GM18519 (cell line): ENCODE measurements around the gene SERPINB8.
A peak's percentile ranks its signal among the peaks of the same experiment; 100 is the strongest.
"Not testable (repeated sequence)": the region's sequence is repeated elsewhere in the genome, so short reads cannot be mapped to it uniquely, and the experiment has no call there.

Experiments used
- ATAC-seq: cut with Tn5 transposase; IDR thresholded peaks from one replicate; pipeline ENCODE4 v1.9.1; 2021; ENCODE audit warnings: mild to moderate bottlenecking, moderate library complexity; ENCODE audit not compliant: unreplicated experiment, low FRiP score

SERPINB8 gene

GRCh38 chr18:63969942-63970808 lies at the start of gene SERPINB8:
SERPINB8 (plus strand) TSS chr18:63970081; CDS start chr18:63978309, 8,228 bp downstream.
- ATAC-seq, result peak; percentile 82

- no peak for ATAC-seq
These were observed 47.8 kb upstream of the SERPINB8 start for GRCh38 chr18:63922049-63922448.

GRCh38 chr18:63924551-63924950 lies 45.3 kb upstream of the SERPINB8 start:
- no peak for ATAC-seq

GRCh38 chr18:63928331-63928730 lies 41.5 kb upstream of the SERPINB8 start:
- ATAC-seq, result no peak

- ATAC-seq, result not testable (repeated sequence)
These were observed 40.5 kb upstream of the SERPINB8 start for GRCh38 chr18:63929369-63929768.

GRCh38 chr18:63930773-63931354 lies 39.0 kb upstream of the SERPINB8 start:
- ATAC-seq, result no peak

- ATAC-seq, result peak; percentile 91
These were observed 33.5 kb upstream of the SERPINB8 start for GRCh38 chr18:63936156-63936931.

- ATAC-seq, result peak; percentile 21
These were observed 32.9 kb upstream of the SERPINB8 start for GRCh38 chr18:63936932-63937393.

GRCh38 chr18:63940008-63940407 lies 29.9 kb upstream of the SERPINB8 start:
- no peak for ATAC-seq

GRCh38 chr18:63940543-63941050 lies 29.3 kb upstream of the SERPINB8 start:
- ATAC-seq, result not testable (repeated sequence)

- no peak for ATAC-seq
These were observed 22.7 kb upstream of the SERPINB8 start for GRCh38 chr18:63947051-63947790.

- peak; percentile 76 for ATAC-seq
These were observed 20.7 kb upstream of the SERPINB8 start, which contains the start of gene HMSD for GRCh38 chr18:63949068-63949737. HMSD (plus strand) TSS chr18:63949301; CDS start chr18:63953456, 4,155 bp downstream.

GRCh38 chr18:63951302-63951705 lies 18.6 kb upstream of the SERPINB8 start:
- peak; percentile 50 for ATAC-seq

GRCh38 chr18:63953811-63954210 lies 16.1 kb upstream of the SERPINB8 start:
- no peak for ATAC-seq

GRCh38 chr18:63956755-63957154 lies 13.1 kb upstream of the SERPINB8 start:
- ATAC-seq, result no peak

- ATAC-seq, result no peak
These were observed 9.0 kb upstream of the SERPINB8 start for GRCh38 chr18:63960891-63961290.

GRCh38 chr18:63961435-63961980 lies 8.4 kb upstream of the SERPINB8 start:
- no peak for ATAC-seq

GRCh38 chr18:63962137-63962536 lies 7.7 kb upstream of the SERPINB8 start:
- no peak for ATAC-seq

GRCh38 chr18:63963615-63964256 lies 6.1 kb upstream of the SERPINB8 start:
- peak; percentile 67 for ATAC-seq
